Measurements from ENCODE around the gene ZNF318. TPM values are rescaled to one million over a fixed set of nuclear protein-coding genes. Genes with fewer than 3 reads are reported as not detected.

Gene ZNF318
- polyA plus RNA-seq, 1 donor (not counting 4 experiments of a cell fraction or from before 2014, with no cell fraction given), result 14.6 TPM

GRCh38 chr6:43313813-43314212 is 55.6 kb downstream of the ZNF318 start:
- H3K36me3 ChIP-seq (ENCODE audit: control insufficient read depth in 2 of 2, extremely low read depth in 1 of 2, insufficient read depth in 2 of 2, low read length in 2 of 2), result no peaks in the 10 kb centered on the region
- H3K9me3 ChIP-seq (ENCODE audit: control insufficient read depth, low read depth, low read length), result no peaks in the 10 kb centered on the region
- no peak overlapping the region for H2AFZ ChIP-seq (ENCODE audit: control insufficient read depth, low read length)
- no peak for TF ChIP-seq EZH2 (IDR thresholded peaks at IDR 0.05; ENCODE audit: low read length)
- no peak for TF ChIP-seq CTCF (optimal IDR thresholded peaks at IDR 0.05 in 1 of 3, IDR thresholded peaks at IDR 0.05 in 1 of 3, conservative IDR thresholded peaks at IDR 0.05 in 1 of 3; ENCODE audit: extremely low read depth in 1 of 3, insufficient read depth in 2 of 3, low read length in 3 of 3)
- H3K4me1 ChIP-seq (ENCODE audit: control insufficient read depth, extremely low read depth, insufficient read depth, low read length), result peaks cover 6% of the 10 kb centered on the region
- no peaks in the 10 kb centered on the region for H4K20me1 ChIP-seq (ENCODE audit: control insufficient read depth, extremely low read depth, insufficient read depth, low read length)
- H3K79me2 ChIP-seq (ENCODE audit: control insufficient read depth, insufficient read depth, low read length), result no peaks in the 10 kb centered on the region
- FAIRE-seq, result no peak
- H3K4me3 ChIP-seq (ENCODE audit: control insufficient read depth in 2 of 3, extremely low read depth in 1 of 3, insufficient read depth in 2 of 3, low read depth in 1 of 3, low read length in 3 of 3), result no peak overlapping the region
- no peaks in the 10 kb centered on the region for H3K9me1 ChIP-seq (ENCODE audit: control insufficient read depth, extremely low read depth, insufficient read depth, low read length)
- H3K9ac ChIP-seq (ENCODE audit: control insufficient read depth, extremely low read depth, insufficient read depth, low read length), result no peak overlapping the region
- H3K4me2 ChIP-seq (ENCODE audit: control insufficient read depth, extremely low read depth, insufficient read depth, low read depth, low read length), result no peak overlapping the region
- no peak overlapping the region for H3K27ac ChIP-seq (ENCODE audit: control insufficient read depth, insufficient read depth, low read length)
- H3K27me3 ChIP-seq (ENCODE audit: control insufficient read depth, extremely low read depth, insufficient read depth, low read length), result no peaks in the 10 kb centered on the region
- no peak for DNase-seq (ENCODE audit: low read depth, low spot score)
- dilution Hi-C loops (cut with MboI; ENCODE audit: extremely low pct_ligation_motif_present, low sequenced_read_pairs), result no loop called here

GRCh38 chr6:43311666-43312065 is 57.8 kb downstream of the ZNF318 start:
- no peaks in the 10 kb centered on the region for H3K9me3 ChIP-seq (ENCODE audit: control insufficient read depth, low read depth, low read length)
- no peak overlapping the region for H2AFZ ChIP-seq (ENCODE audit: control insufficient read depth, low read length)
- H3K27ac ChIP-seq (ENCODE audit: control insufficient read depth, insufficient read depth, low read length), result no peak overlapping the region
- DNase-seq (ENCODE audit: low read depth, low spot score) (no peak), FAIRE-seq (no peak)
- H3K27me3 ChIP-seq (ENCODE audit: control insufficient read depth, extremely low read depth, insufficient read depth, low read length), result no peaks in the 10 kb centered on the region
- no peak overlapping the region for H3K4me3 ChIP-seq (ENCODE audit: control insufficient read depth in 2 of 3, extremely low read depth in 1 of 3, insufficient read depth in 2 of 3, low read depth in 1 of 3, low read length in 3 of 3)
- no peaks in the 10 kb centered on the region for H3K9me1 ChIP-seq (ENCODE audit: control insufficient read depth, extremely low read depth, insufficient read depth, low read length)
- H4K20me1 ChIP-seq (ENCODE audit: control insufficient read depth, extremely low read depth, insufficient read depth, low read length), result no peaks in the 10 kb centered on the region
- H3K36me3 ChIP-seq (ENCODE audit: control insufficient read depth in 2 of 2, extremely low read depth in 1 of 2, insufficient read depth in 2 of 2, low read length in 2 of 2), result no peaks in the 10 kb centered on the region
- dilution Hi-C loops (cut with MboI; ENCODE audit: extremely low pct_ligation_motif_present, low sequenced_read_pairs), result no loop called here
- TF ChIP-seq CTCF (optimal IDR thresholded peaks at IDR 0.05 in 1 of 3, IDR thresholded peaks at IDR 0.05 in 1 of 3, conservative IDR thresholded peaks at IDR 0.05 in 1 of 3; ENCODE audit: extremely low read depth in 1 of 3, insufficient read depth in 2 of 3, low read length in 3 of 3), result no peak
- no peak for TF ChIP-seq EZH2 (IDR thresholded peaks at IDR 0.05; ENCODE audit: low read length)
- H3K79me2 ChIP-seq (ENCODE audit: control insufficient read depth, insufficient read depth, low read length), result no peaks in the 10 kb centered on the region
- peaks cover 7% of the 10 kb centered on the region for H3K4me1 ChIP-seq (ENCODE audit: control insufficient read depth, extremely low read depth, insufficient read depth, low read length)
- no peak overlapping the region for H3K9ac ChIP-seq (ENCODE audit: control insufficient read depth, extremely low read depth, insufficient read depth, low read length)
- no peak overlapping the region for H3K4me2 ChIP-seq (ENCODE audit: control insufficient read depth, extremely low read depth, insufficient read depth, low read depth, low read length)

Measured in keratinocyte (primary cell).